Esophagus squamous epithelium (tissue), 5 donors: Measurements from ENCODE around the gene DNM2. TPM values are rescaled to one million over a fixed set of nuclear protein-coding genes. Genes with fewer than 3 reads are reported as not detected.

Source experiments
- DNase-seq: peaks from one replicate; lab custom pipeline; 2025; lab: John Stamatoyannopoulos, UW
- H3K27ac ChIP-seq, 4 donors: fragments of 200-600 bp; sonication (generic); one replicate each; pipeline ENCODE4 v1.5.1; 2016 to 2019; ENCODE audit warnings: mild to moderate bottlenecking in 1 of 4
- H3K27me3 ChIP-seq, 4 donors: fragments of 200-600 bp; sonication (generic); 1 replicate in 3 of 4; 2 replicates in 1 of 4; pipeline versions ENCODE4 v1.5.1 to v1.6.0; 2017 to 2021; ENCODE audit warnings: antibody characterized with exemption in 1 of 4
- H3K36me3 ChIP-seq, 3 donors: fragments of 200-600 bp; sonication (generic); one replicate each; pipeline ENCODE4 v1.5.1; 2016 to 2019
- H3K4me1 ChIP-seq, 3 donors: fragments of 200-600 bp; sonication (generic); one replicate each; pipeline ENCODE4 v1.5.1; 2017 to 2019
- H3K4me3 ChIP-seq, 4 donors: fragments of 200-600 bp; sonication (generic); 1 replicate in 3 of 4; 2 replicates in 1 of 4; pipeline ENCODE4 v1.5.1; 2016 to 2019; ENCODE audit warnings: mild to moderate bottlenecking in 2 of 4, moderate library complexity in 1 of 4
- H3K9me3 ChIP-seq, 3 donors: fragments of 200-600 bp; sonication (generic); one replicate each; pipeline ENCODE4 v1.5.1; 2016 to 2019
- POLR2A ChIP-seq, 4 donors: fragments of 450-650 bp; IDR thresholded peaks; one replicate each; pipeline ENCODE4 v1.6.1; 2017; ENCODE audit warnings: antibody characterized with exemption in 4 of 4, mild to moderate bottlenecking in 4 of 4, moderate library complexity in 3 of 4
- WGBS, 2 donors: methylation state at CpG; one replicate each; pipeline ENCODE4 v1.1.5; 2018; 5-methylcytosine and 5-hydroxymethylcytosine counted together
- intact Hi-C: fragments of 100-400 bp; cut with DNase I; formaldehyde crosslinking; loops from one replicate; pipeline ENCODE4 v1.15.0; 2022
- total RNA-seq, 4 donors: library from RNA; depleted of rRNA; stranded (reverse); fragments of >200 nt; gene quantifications; one replicate each; pipeline ENCODE4 v1.1.0, GENCODE V29; 2016
- TF ChIP-seq, protein P1 (sequence below), 6 experiments: fragments of 450-650 bp in 4 of 6; fragments of 200-600 bp in 2 of 6; sonication (generic) in 2 of 6; IDR thresholded peaks; one replicate each; pipeline ENCODE4 v1.5.1; 2016 to 2019; ENCODE audit warnings: antibody characterized with exemption in 6 of 6, mild to moderate bottlenecking in 4 of 6, moderate library complexity in 4 of 6
- donor health status: DM: yes; HTN: yes; CAD: no.

DNM2 gene
- total RNA-seq, 4 donors from 2014 or later, result 79.9 to 138 (median 102) TPM

DNA sequence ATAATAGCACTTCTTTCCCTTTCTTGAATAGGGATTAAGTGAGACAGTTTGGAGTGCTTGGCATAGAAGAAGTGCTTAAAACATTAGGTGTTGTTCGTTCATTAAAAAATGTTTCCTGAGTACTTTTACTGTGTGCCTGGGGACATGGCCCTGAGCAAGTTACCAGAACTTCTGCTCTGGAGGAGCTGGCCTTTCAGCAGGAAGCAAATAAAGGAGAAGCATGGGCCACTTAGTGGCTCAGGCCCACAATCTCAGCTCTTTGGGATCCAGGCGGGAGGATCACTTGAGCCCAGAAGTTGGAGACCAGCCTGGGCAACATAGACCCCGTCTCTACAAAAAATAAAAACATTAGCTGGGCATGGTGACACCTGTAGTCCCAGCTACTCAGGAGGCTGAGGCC, 5.7 kb downstream of the DNM2 start:
- DNase-seq, result no peak
- TF ChIP-seq, protein P1, sequence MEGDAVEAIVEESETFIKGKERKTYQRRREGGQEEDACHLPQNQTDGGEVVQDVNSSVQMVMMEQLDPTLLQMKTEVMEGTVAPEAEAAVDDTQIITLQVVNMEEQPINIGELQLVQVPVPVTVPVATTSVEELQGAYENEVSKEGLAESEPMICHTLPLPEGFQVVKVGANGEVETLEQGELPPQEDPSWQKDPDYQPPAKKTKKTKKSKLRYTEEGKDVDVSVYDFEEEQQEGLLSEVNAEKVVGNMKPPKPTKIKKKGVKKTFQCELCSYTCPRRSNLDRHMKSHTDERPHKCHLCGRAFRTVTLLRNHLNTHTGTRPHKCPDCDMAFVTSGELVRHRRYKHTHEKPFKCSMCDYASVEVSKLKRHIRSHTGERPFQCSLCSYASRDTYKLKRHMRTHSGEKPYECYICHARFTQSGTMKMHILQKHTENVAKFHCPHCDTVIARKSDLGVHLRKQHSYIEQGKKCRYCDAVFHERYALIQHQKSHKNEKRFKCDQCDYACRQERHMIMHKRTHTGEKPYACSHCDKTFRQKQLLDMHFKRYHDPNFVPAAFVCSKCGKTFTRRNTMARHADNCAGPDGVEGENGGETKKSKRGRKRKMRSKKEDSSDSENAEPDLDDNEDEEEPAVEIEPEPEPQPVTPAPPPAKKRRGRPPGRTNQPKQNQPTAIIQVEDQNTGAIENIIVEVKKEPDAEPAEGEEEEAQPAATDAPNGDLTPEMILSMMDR (IDR thresholded peaks at IDR 0.05), result no peak
- no peak for TF ChIP-seq POLR2A (IDR thresholded peaks at IDR 0.05)
- no peaks in the 10 kb centered on the region for H3K27me3 ChIP-seq
- no peak overlapping the region for H3K4me3 ChIP-seq
- peaks cover 0 to 40% (median 0%) of the 10 kb centered on the region in 3 donors for H3K36me3 ChIP-seq
- WGBS, 2 donors, result 67 to 85% methylated on average over 1 to 3 of the region's 3 CpGs
- no peaks in the 10 kb centered on the region for H3K9me3 ChIP-seq
- H3K4me1 ChIP-seq, result peaks cover 19 to 90% (median 35%) of the 10 kb centered on the region in 3 donors
- peak overlapping the region in 1 of 4 donors; percentile 14 for H3K27ac ChIP-seq
- intact Hi-C loops, result loop anchor here (5.0 kb wide), 1 partner anchor 129 kb away; no protein-coding TSS in a partner anchor

DNA sequence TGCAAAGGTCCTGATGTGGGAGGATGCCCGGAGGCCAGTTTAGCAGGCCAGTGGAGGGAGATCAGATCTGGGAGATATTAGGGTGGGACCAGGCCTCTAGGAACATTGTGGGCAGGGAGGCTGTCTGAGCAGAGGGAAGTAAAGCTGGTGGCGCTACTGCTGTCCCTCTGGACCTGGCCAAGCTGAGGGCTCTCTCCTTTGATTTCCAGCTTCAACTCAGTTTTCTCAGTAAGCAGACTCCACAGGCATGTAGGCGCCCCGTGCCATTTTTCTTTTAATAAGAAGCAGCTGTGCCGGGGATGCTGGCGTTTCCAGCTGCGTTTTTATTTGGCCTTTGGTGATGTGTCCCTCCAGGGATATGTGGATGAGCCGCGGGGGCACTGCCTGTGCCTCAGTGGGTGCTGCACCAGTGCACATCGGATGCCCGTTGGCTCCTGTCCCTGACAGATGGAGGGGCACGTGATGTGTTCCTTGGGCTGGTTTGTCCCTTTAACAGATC, 6.7 kb downstream of the DNM2 start:
- Histone ChIP-seq H3K4me1 (peaks cover 10 to 84% (median 27%) of the 10 kb centered on the region in 3 donors), H3K36me3 (peaks cover 0 to 40% (median 0%) of the 10 kb centered on the region in 3 donors), H3K4me3 (no peak overlapping the region), H3K27me3 (no peaks in the 10 kb centered on the region), H3K9me3 (no peaks in the 10 kb centered on the region), H3K27ac (peak overlapping the region in 2 of 4 donors; percentile 11 to 39)
- intact Hi-C loops, result loop anchor here (5.0 kb wide), 1 partner anchor 128 kb away; no protein-coding TSS in a partner anchor
- WGBS, 2 donors, result 70 to 84% methylated on average over 11 to 12 of the region's 12 CpGs
- DNase-seq, result no peak
- TF ChIP-seq POLR2A (IDR thresholded peaks at IDR 0.05), result no peak
- TF ChIP-seq, protein P1 (IDR thresholded peaks at IDR 0.05), result no peak

DNA sequence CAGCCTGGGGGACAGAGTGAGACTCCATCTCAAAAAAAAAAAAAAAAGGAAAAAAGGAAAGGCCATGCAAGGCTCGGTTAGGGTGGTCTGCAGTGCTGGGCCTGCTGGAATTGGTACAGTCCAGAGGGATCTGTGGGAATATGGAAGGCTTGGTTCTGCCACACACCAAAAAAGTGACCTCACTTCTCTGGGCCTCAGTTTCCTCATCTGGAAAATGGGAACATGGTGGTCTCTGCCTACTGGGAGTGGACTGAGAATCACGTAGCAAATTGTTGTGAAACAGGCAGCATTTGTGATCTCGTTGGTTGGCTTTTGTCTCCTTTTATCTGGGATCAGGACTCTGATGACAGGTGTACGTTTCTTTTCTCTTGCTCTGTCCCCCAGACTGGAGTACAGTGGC, 7.5 kb downstream of the DNM2 start:
- H3K27ac ChIP-seq, result no peak overlapping the region
- no peak for DNase-seq
- no peak for TF ChIP-seq POLR2A (IDR thresholded peaks at IDR 0.05)
- TF ChIP-seq, protein P1 (IDR thresholded peaks at IDR 0.05), result no peak
- 69 to 73% methylated on average over 4 of the region's 4 CpGs for WGBS, 2 donors
- H3K36me3 ChIP-seq, result peaks cover 0 to 40% (median 0%) of the 10 kb centered on the region in 3 donors
- intact Hi-C loops, result no loop called here
- peaks cover 5 to 84% (median 19%) of the 10 kb centered on the region in 3 donors for H3K4me1 ChIP-seq
- H3K4me3 ChIP-seq, result no peak overlapping the region
- H3K27me3 ChIP-seq, result no peaks in the 10 kb centered on the region
- no peaks in the 10 kb centered on the region for H3K9me3 ChIP-seq

DNA sequence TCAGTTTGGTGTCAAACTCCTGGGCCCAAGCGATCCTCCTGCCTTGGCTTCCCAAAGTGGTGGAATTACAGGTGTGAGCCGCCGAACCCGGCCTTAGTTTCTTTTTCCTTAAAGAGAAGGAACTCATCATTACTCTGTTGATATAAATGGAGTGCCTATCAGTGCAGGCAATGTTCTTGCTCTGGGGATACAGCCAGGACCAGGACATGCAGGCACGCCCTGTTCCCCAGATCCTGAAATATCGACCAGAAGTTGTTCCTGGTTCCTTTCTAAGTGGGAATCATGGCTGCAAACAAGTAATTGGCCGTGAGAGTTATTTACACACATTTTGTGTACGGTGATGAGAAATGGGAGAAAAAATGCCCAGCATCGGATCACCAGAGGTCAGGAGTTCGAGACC, 8.4 kb downstream of the DNM2 start:
- DNase-seq, result no peak
- intact Hi-C loops, result no loop called here
- TF ChIP-seq, protein P1 (IDR thresholded peaks at IDR 0.05), result no peak
- TF ChIP-seq POLR2A (IDR thresholded peaks at IDR 0.05), result no peak
- H3K9me3 ChIP-seq, result no peaks in the 10 kb centered on the region
- 84 to 89% methylated on average over 9 of the region's 10 CpGs for WGBS, 2 donors
- peaks cover 0 to 32% (median 0%) of the 10 kb centered on the region in 3 donors for H3K36me3 ChIP-seq
- H3K4me3 ChIP-seq, result no peak overlapping the region
- H3K27ac ChIP-seq, result no peak overlapping the region
- peaks cover 3 to 84% (median 19%) of the 10 kb centered on the region in 3 donors for H3K4me1 ChIP-seq
- no peaks in the 10 kb centered on the region for H3K27me3 ChIP-seq

DNA sequence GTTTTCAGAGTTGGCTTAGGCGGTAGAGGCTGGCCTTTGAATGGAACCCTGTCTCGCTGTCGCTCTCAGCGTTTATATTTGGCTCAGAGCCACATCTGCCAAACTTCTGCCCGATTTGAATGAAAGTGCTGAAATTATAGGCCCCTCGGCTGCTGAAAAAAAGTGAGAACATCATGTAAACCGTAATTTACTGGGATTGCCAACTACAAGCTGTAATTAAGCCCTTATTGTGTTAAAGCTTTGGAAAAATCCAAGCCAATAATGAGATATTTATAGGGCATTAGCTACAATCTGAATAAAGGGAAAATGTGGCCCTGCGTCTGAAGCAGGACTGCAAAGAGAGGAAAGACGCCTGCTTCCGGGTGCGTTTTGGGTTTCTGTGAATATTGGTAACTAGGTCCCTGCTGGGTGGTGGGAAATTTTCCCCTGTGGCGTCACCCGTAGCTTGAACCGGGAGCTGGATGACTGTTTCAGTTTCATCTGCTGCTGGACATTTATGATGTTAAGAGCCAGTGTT, 9.9 kb downstream of the DNM2 start:
- DNase-seq, result no peak
- 68 to 75% methylated on average over 14 of the region's 14 CpGs for WGBS, 2 donors
- H3K9me3 ChIP-seq, result no peaks in the 10 kb centered on the region
- intact Hi-C loops, result no loop called here
- peaks cover 0 to 27% (median 0%) of the 10 kb centered on the region in 3 donors for H3K36me3 ChIP-seq
- no peak overlapping the region for H3K4me3 ChIP-seq
- peaks cover 3 to 88% (median 19%) of the 10 kb centered on the region in 3 donors for H3K4me1 ChIP-seq
- H3K27ac ChIP-seq, result peak overlapping the region in 1 of 4 donors; percentile 26
- H3K27me3 ChIP-seq, result no peaks in the 10 kb centered on the region
- no peak for TF ChIP-seq POLR2A (IDR thresholded peaks at IDR 0.05)
- TF ChIP-seq, protein P1 (IDR thresholded peaks at IDR 0.05), result no peak
